K562 (cell line): ENCODE measurements around the gene SOBP. TPM values are rescaled to one million over a fixed set of nuclear protein-coding genes. Genes with fewer than 3 reads are reported as not detected.

Source experiments
- ATAC-seq: fragments of 200-7000 bp; cut with Tn5 transposase; 3 replicates; pipeline ENCODE4 v1.9.1; 2020; ENCODE audit warnings: moderate library complexity
- BruUV-seq: library from RNA; stranded (reverse); fragments of 400-500 nt; replicated peaks from 2 replicates; lab custom pipeline; 2021; lab: Mats Ljungman, UMichigan
- CTCF ChIA-PET: fragments of 300-600 bp; formaldehyde crosslinking; extraction: SDS; loops from one replicate; lab custom pipeline; 2021; ENCODE audit warnings: low intra/inter-chr PET ratio; lab: Yijun Ruan, JAX
- POLR2A ChIA-PET: fragments of 300-600, 350-650 bp; sonication (Branson Sonifier 250); formaldehyde crosslinking; extraction: SDS; loops from one replicate; lab custom pipeline; 2021; ENCODE audit warnings: antibody characterized with exemption, inconsistent platforms; lab: Yijun Ruan, JAX
- DNase-seq, 4 experiments: peaks; one replicate each; pipeline versions ENCODE4 v3.0.0 to v3.0.0-alpha.2; 2011 to 2018; ENCODE audit warnings: low spot score in 3 of 4, mixed read lengths in 3 of 4; ENCODE audit errors: extremely low read depth in 1 of 4
- FAIRE-seq: peaks from 2 replicates; lab custom pipeline; 2011; peaks lifted over from hg19 to GRCh38; lab: Jason Lieb, UNC
- H2AFZ ChIP-seq: 2 replicates; pipeline ENCODE4 v1.6.0; 2011; ENCODE audit warnings: low read depth, low read length, control low read depth, inconsistent platforms
- H3K27ac ChIP-seq: fragments of 200-600 bp; 3 replicates; pipeline ENCODE4 v1.8.0; 2011; ENCODE audit warnings: low read depth, mild to moderate bottlenecking, control low read depth, inconsistent platforms, low read length, moderate library complexity, mixed read lengths; ENCODE audit errors: extremely low read depth
- H3K27me3 ChIP-seq, 2 experiments: fragments of 300-600 bp in 1 of 2; 2 replicates in 1 of 2; 3 replicates in 1 of 2; pipeline versions ENCODE4 v1.6.0 to v1.8.0; 2011; ENCODE audit warnings: inconsistent platforms in 2 of 2, low read length in 2 of 2, mild to moderate bottlenecking in 1 of 2, mixed read lengths in 1 of 2, moderate library complexity in 1 of 2; ENCODE audit not compliant: control insufficient read depth in 2 of 2, insufficient read depth in 2 of 2
- H3K36me3 ChIP-seq: fragments of 300-600 bp; 3 replicates; pipeline ENCODE4 v1.8.0; 2011; ENCODE audit warnings: mild to moderate bottlenecking, low read length, inconsistent platforms; ENCODE audit not compliant: control insufficient read depth, insufficient read depth
- H3K4me1 ChIP-seq, 2 experiments: fragments of 200-600 bp in 1 of 2; replicated peaks in 1 of 2; 2 replicates in 1 of 2; 3 replicates in 1 of 2; pipeline versions ENCODE4 v1.5.1 to v1.8.0; 2011; ENCODE audit warnings: inconsistent platforms in 2 of 2, low read length in 2 of 2, mild to moderate bottlenecking in 1 of 2, mixed read lengths in 1 of 2, moderate library complexity in 1 of 2; ENCODE audit not compliant: control insufficient read depth in 2 of 2, insufficient read depth in 2 of 2
- H3K4me2 ChIP-seq: 2 replicates; pipeline ENCODE4 v1.6.1; 2011; ENCODE audit warnings: low read length, control low read depth, inconsistent platforms, mixed read lengths; ENCODE audit not compliant: insufficient read depth
- H3K4me3 ChIP-seq: fragments of 200-600 bp; sonication (generic), shearing (Covaris generic); 2 replicates; pipeline ENCODE4 v1.5.1; 2016; ENCODE audit warnings: control low read depth, inconsistent platforms
- H3K79me2 ChIP-seq: fragments of 200-600 bp; 3 replicates; pipeline ENCODE4 v1.8.0; 2011; ENCODE audit warnings: low read length, inconsistent platforms; ENCODE audit not compliant: control insufficient read depth, insufficient read depth
- H3K9ac ChIP-seq, 2 experiments: 2 replicates each; pipeline versions ENCODE4 v1.6.0 to v1.6.1; 2011; ENCODE audit warnings: low read depth in 2 of 2, low read length in 2 of 2, control low read depth in 1 of 2, inconsistent platforms in 1 of 2, mild to moderate bottlenecking in 1 of 2, mixed read lengths in 1 of 2; ENCODE audit not compliant: insufficient read depth in 1 of 2
- H3K9me1 ChIP-seq: one replicate; pipeline ENCODE4 v1.6.0; 2011; ENCODE audit warnings: inconsistent platforms, mild to moderate bottlenecking, low read length, moderate library complexity; ENCODE audit not compliant: control insufficient read depth, insufficient read depth
- H3K9me3 ChIP-seq: replicated peaks from 2 replicates; pipeline ENCODE4 v1.5.1; 2011; ENCODE audit warnings: low read depth, low read length, inconsistent platforms; ENCODE audit not compliant: control insufficient read depth, insufficient read depth
- H4K20me1 ChIP-seq: replicated peaks from 2 replicates; pipeline ENCODE4 v1.6.1; 2011; ENCODE audit warnings: low read length, inconsistent platforms, mixed read lengths; ENCODE audit not compliant: control insufficient read depth, insufficient read depth
- CBX1 ChIP-seq: sonication (generic); IDR thresholded peaks from 2 replicates; pipeline ENCODE4 v1.6.1; 2016; ENCODE audit warnings: antibody characterized with exemption, low read depth, mild to moderate bottlenecking
- CBX5 ChIP-seq: IDR thresholded peaks from 2 replicates; pipeline ENCODE4 v1.6.1; 2014; ENCODE audit warnings: low read depth, borderline replicate concordance
- DDX20 ChIP-seq: fragments of 450-650 bp; IDR thresholded peaks from 2 replicates; pipeline ENCODE4 v1.6.1; 2016; ENCODE audit warnings: missing genetic modification characterization, low read depth, mild to moderate bottlenecking, missing compliant biosample characterization, moderate library complexity
- KLF13 ChIP-seq: fragments of 450-650 bp; IDR thresholded peaks from 2 replicates; pipeline ENCODE4 v1.6.1; 2016; ENCODE audit warnings: missing genetic modification characterization, low read depth, mild to moderate bottlenecking, missing compliant biosample characterization, moderate library complexity, borderline replicate concordance
- MTA2 ChIP-seq: fragments of 450-650 bp; IDR thresholded peaks from 2 replicates; pipeline ENCODE4 v1.6.1; 2016; ENCODE audit warnings: low read depth
- NFIX ChIP-seq: fragments of 250-450 bp; sonication (Bioruptor Pico); IDR thresholded peaks from 2 replicates; pipeline ENCODE4 v1.4.0; 2020; ENCODE audit warnings: low read depth, mild to moderate bottlenecking, moderate library complexity
- RHOXF2B ChIP-seq: fragments of 250-450 bp; sonication (Bioruptor Pico); conservative IDR thresholded peaks from 2 replicates; pipeline ENCODE4 v1.5.1; 2021
- TRIM24 ChIP-seq, 2 experiments: fragments of 450-650 bp; IDR thresholded peaks; 2 replicates each; pipeline ENCODE4 v1.6.1; 2016
- TRIM28 ChIP-seq: fragments of 450-650 bp; IDR thresholded peaks from 2 replicates; pipeline ENCODE4 v1.6.1; 2017
- U2AF1 ChIP-seq: fragments of 200-400 bp; formaldehyde crosslinking; optimal IDR thresholded peaks from 2 replicates; pipeline ENCODE3; 2017; ENCODE audit warnings: mild to moderate bottlenecking, low read depth, low read length, moderate library complexity
- ZNF24 ChIP-seq: fragments of 450-650 bp; IDR thresholded peaks from 2 replicates; pipeline ENCODE4 v1.6.1; 2016
- WGBS: fragments of 100-300 bp; shearing (Covaris generic); methylation state at CpG from one replicate; pipeline ENCODE4 v1.1.6; 2016; ENCODE audit warnings: low coverage, mixed read lengths; ENCODE audit not compliant: insufficient coverage; ENCODE audit errors: missing lambda C conversion rate; 5-methylcytosine and 5-hydroxymethylcytosine counted together
- in situ Hi-C: fragments of 300-500 bp; cut with MboI; formaldehyde crosslinking; loops from 4 replicates; pipeline ENCODE4 v1.15.0; 2018; ENCODE audit warnings: inconsistent platforms, mixed read lengths
- intact Hi-C: fragments of 100-400 bp; cut with micrococcal nuclease; formaldehyde crosslinking; loops from 2 replicates; pipeline ENCODE4 v1.14.2; 2022
- polyA plus RNA-seq, 8 experiments: library from polyadenylated mRNA; depleted of rRNA in 4 of 8; stranded (reverse) in 5 of 8; unstranded in 3 of 8; fragments of >200 nt; fragmentation: Nextera tagmentation in 2 of 8; fragmentation: Illumina TruSeq in 1 of 8; extraction: Ambion mirVana in 2 of 8; extraction: Trizol in 1 of 8; gene quantifications; 2 replicates each; pipeline versions ENCODE4 v1.2.1 to v1.2.3, GENCODE V29; 2011 to 2014; ENCODE audit warnings: inconsistent platforms in 1 of 8, missing spikeins in 1 of 8
- total RNA-seq, 7 experiments: library from RNA; depleted of rRNA in 6 of 7; stranded (reverse); fragments of >200 nt in 6 of 7; fragmentation: Illumina TruSeq in 2 of 7; extraction: Trizol in 2 of 7; gene quantifications; 2 replicates each; pipeline versions ENCODE4 v1.2.1 to v1.2.3, GENCODE V29; 2011 to 2021; ENCODE audit warnings: low replicate concordance in 1 of 7
- TF ChIP-seq, protein P1 (sequence below): fragments of 250-450 bp; sonication (Bioruptor Pico); IDR thresholded peaks from 2 replicates; pipeline ENCODE4 v1.5.1; 2021; ENCODE audit warnings: mild to moderate bottlenecking
- TF ChIP-seq, protein P2 (sequence below): fragments of 150-350 bp; IDR thresholded peaks from 2 replicates; pipeline ENCODE4 v1.6.1; 2014; ENCODE audit warnings: low read depth, mild to moderate bottlenecking, low read length, borderline replicate concordance
- TF ChIP-seq, protein P3 (sequence below): fragments of 250-450 bp; sonication (Bioruptor Pico); IDR thresholded peaks from 2 replicates; pipeline ENCODE4 v1.5.0; 2022; ENCODE audit warnings: mild to moderate bottlenecking

The SOBP gene
- total and polyA plus RNA-seq, 9 of the 15 experiments (the other 6 are each of a cell fraction or from before 2014, with no cell fraction given): 0.16 TPM; not detected in 8

DNA sequence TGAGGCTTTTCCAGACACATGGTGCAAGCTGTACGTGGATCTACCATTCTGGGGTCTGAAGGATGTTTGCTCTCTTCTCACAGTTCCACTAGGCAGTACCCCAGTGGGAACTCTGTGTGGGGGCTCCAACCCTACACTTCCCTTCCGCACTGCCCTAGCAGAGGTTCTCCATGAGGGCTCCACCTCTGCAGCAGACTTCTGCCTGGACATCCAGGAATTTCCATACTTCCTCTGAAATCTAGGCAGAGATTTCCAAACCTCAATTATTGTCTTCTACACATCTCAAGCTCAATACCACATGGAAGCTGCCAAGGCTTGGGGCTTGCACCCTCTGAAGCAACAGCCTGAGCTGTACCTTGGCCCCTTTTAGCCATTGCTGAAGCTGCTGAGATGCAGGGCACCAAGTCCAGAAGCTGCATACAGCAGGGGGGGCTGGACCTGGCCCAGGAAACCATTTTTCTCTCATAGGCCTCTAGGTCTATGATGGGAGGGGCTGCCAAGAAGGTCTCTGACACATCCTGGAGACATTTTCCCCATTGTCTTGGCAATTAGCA, 42.2 kb upstream of the SOBP start:
- H3K36me3 ChIP-seq: peaks cover 5% of the 10 kb centered on the region; the same call in 1 of the 3 replicates
- no peak overlapping the region for H3K4me2 ChIP-seq
- H3K79me2 ChIP-seq: no peaks in the 10 kb centered on the region
- in situ Hi-C loops: no loop called here
- no peak overlapping the region for H3K9ac ChIP-seq
- no peaks in the 10 kb centered on the region for H3K27me3 ChIP-seq
- ATAC-seq (no peak), DNase-seq (peak in 1 of 4 experiments; percentile 3), FAIRE-seq (no peak)
- no peak overlapping the region for H3K4me3 ChIP-seq
- peaks cover 9% of the 10 kb centered on the region for H3K9me3 ChIP-seq
- no peak overlapping the region for H3K27ac ChIP-seq
- H3K9me1 ChIP-seq: no peaks in the 10 kb centered on the region
- CTCF ChIA-PET: no interaction called here
- H4K20me1 ChIP-seq: no peaks in the 10 kb centered on the region
- 62% methylated on average over 2 of the region's 2 CpGs for WGBS
- POLR2A ChIA-PET: no interaction called here
- no peaks in the 10 kb centered on the region for H3K4me1 ChIP-seq
- no TSS peak for BruUV-seq
- intact Hi-C loops: no loop called here
- H2AFZ ChIP-seq: no peak overlapping the region
- TF ChIP-seq KLF13 (tag): no peak
- TF ChIP-seq, protein P1, sequence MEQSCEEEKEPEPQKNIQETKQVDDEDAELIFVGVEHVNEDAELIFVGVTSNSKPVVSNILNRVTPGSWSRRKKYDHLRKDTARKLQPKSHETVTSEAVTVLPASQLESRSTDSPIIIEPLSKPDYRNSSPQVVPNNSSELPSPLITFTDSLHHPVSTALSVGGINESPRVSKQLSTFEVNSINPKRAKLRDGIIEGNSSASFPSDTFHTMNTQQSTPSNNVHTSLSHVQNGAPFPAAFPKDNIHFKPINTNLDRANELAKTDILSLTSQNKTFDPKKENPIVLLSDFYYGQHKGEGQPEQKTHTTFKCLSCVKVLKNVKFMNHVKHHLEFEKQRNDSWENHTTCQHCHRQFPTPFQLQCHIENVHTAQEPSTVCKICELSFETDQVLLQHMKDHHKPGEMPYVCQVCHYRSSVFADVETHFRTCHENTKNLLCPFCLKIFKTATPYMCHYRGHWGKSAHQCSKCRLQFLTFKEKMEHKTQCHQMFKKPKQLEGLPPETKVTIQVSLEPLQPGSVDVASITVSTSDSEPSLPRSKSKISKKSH (CRISPR knock-in tag): 0 out of 2 replicates have a peak, but pooled peaks have one; percentile 55
- 0 out of 4 replicates have a peak, but pooled peaks of 1 of the 2 experiments have one; percentile 45 for TF ChIP-seq TRIM24 (IDR thresholded peaks at IDR 0.05)
- TF ChIP-seq, protein P2, sequence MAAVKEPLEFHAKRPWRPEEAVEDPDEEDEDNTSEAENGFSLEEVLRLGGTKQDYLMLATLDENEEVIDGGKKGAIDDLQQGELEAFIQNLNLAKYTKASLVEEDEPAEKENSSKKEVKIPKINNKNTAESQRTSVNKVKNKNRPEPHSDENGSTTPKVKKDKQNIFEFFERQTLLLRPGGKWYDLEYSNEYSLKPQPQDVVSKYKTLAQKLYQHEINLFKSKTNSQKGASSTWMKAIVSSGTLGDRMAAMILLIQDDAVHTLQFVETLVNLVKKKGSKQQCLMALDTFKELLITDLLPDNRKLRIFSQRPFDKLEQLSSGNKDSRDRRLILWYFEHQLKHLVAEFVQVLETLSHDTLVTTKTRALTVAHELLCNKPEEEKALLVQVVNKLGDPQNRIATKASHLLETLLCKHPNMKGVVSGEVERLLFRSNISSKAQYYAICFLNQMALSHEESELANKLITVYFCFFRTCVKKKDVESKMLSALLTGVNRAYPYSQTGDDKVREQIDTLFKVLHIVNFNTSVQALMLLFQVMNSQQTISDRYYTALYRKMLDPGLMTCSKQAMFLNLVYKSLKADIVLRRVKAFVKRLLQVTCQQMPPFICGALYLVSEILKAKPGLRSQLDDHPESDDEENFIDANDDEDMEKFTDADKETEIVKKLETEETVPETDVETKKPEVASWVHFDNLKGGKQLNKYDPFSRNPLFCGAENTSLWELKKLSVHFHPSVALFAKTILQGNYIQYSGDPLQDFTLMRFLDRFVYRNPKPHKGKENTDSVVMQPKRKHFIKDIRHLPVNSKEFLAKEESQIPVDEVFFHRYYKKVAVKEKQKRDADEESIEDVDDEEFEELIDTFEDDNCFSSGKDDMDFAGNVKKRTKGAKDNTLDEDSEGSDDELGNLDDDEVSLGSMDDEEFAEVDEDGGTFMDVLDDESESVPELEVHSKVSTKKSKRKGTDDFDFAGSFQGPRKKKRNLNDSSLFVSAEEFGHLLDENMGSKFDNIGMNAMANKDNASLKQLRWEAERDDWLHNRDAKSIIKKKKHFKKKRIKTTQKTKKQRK: 0 out of 2 replicates have a peak, but pooled peaks have one; percentile 29
- TF ChIP-seq ZNF24: no peak
- TF ChIP-seq CBX5: peak; percentile 98
- no peak for TF ChIP-seq MTA2
- no peak for TF ChIP-seq U2AF1
- no peak for TF ChIP-seq NFIX (CRISPR knock-in tag)
- TF ChIP-seq RHOXF2B (CRISPR knock-in tag): no peak
- TF ChIP-seq CBX1: peak; percentile 91; the same call in 1 of the 2 replicates
- TF ChIP-seq TRIM28: peak; percentile 96
- TF ChIP-seq DDX20 (tag): no peak
- TF ChIP-seq, protein P3, sequence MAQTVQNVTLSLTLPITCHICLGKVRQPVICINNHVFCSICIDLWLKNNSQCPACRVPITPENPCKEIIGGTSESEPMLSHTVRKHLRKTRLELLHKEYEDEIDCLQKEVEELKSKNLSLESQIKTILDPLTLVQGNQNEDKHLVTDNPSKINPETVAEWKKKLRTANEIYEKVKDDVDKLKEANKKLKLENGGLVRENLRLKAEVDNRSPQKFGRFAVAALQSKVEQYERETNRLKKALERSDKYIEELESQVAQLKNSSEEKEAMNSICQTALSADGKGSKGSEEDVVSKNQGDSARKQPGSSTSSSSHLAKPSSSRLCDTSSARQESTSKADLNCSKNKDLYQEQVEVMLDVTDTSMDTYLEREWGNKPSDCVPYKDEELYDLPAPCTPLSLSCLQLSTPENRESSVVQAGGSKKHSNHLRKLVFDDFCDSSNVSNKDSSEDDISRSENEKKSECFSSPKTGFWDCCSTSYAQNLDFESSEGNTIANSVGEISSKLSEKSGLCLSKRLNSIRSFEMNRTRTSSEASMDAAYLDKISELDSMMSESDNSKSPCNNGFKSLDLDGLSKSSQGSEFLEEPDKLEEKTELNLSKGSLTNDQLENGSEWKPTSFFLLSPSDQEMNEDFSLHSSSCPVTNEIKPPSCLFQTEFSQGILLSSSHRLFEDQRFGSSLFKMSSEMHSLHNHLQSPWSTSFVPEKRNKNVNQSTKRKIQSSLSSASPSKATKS (CRISPR knock-in tag): no peak
